Psoas muscle (tissue), 8 donors: ENCODE data around the gene AUTS2. TPM values are rescaled to one million over a fixed set of nuclear protein-coding genes. Genes with fewer than 3 reads are reported as not detected.
A peak's percentile ranks its signal among the peaks of the same experiment; 100 is the strongest.

Source experiments
- ATAC-seq, 4 donors: fragments of 200-7000 bp; cut with Tn5 transposase; one replicate each; pipeline ENCODE4 v1.9.1; 2020; ENCODE audit warnings: moderate library complexity in 3 of 4, mild to moderate bottlenecking in 2 of 4
- DNase-seq, 2 donors: peaks; one replicate each; pipeline ENCODE4 v3.0.0-alpha.2; 2020
- H3K27ac ChIP-seq: fragments of 200-600 bp; one replicate; pipeline ENCODE4 v1.8.0; 2022
- H3K27me3 ChIP-seq, 3 donors: fragments of 200-600 bp in 1 of 3; one replicate each; pipeline versions ENCODE4 v1.6.1 to v1.8.0; 2013 to 2022; ENCODE audit warnings: low read length in 2 of 3, mild to moderate bottlenecking in 2 of 3, moderate library complexity in 1 of 3; ENCODE audit not compliant: insufficient read depth in 3 of 3
- H3K36me3 ChIP-seq, 2 donors: fragments of 200-600 bp in 1 of 2; one replicate each; pipeline versions ENCODE4 v1.6.1 to v1.8.0; 2013 to 2022; ENCODE audit warnings: low read depth in 1 of 2, mild to moderate bottlenecking in 1 of 2, moderate library complexity in 1 of 2; ENCODE audit not compliant: insufficient read depth in 1 of 2
- H3K4me1 ChIP-seq: fragments of 200-600 bp; one replicate; pipeline ENCODE4 v1.8.0; 2022
- H3K4me3 ChIP-seq: fragments of 200-600 bp; one replicate; pipeline ENCODE4 v1.8.0; 2022; ENCODE audit warnings: mild to moderate bottlenecking
- H3K9me3 ChIP-seq: fragments of 200-600 bp; one replicate; pipeline ENCODE4 v1.8.0; 2022
- WGBS, 3 donors: extraction: QIAGEN DNeasy Blood & Tissue Kit; methylation state at CpG; one replicate each; pipeline versions ENCODE4 v1.1.6 to v1.1.7; 2013; 5-methylcytosine and 5-hydroxymethylcytosine counted together
- intact Hi-C, 2 donors: fragments of 100-400 bp; cut with DNase I; formaldehyde crosslinking; loops; one replicate each; pipeline versions ENCODE4 v1.11.0 to v1.14.2; 2022
- polyA plus RNA-seq, 3 donors: library from polyadenylated mRNA; stranded (reverse); fragments of 200-250 nt; gene quantifications; one replicate each; pipeline ENCODE4 v1.2.3, GENCODE V29; 2013
- total RNA-seq, 4 donors: library from RNA; stranded (reverse); fragmentation: NEBNext Ultra II Directional in 2 of 4; extraction: Animal tissue kit (Norgen Biotek cat#: 25700) in 2 of 4; gene quantifications; one replicate each; pipeline versions ENCODE4 v1.2.1 to v1.2.4, GENCODE V29; 2021 to 2023
- TF ChIP-seq, protein P1 (sequence below): fragments of 200-600 bp; IDR thresholded peaks from one replicate; pipeline ENCODE4 v1.8.0; 2022; ENCODE audit warnings: antibody characterized with exemption
- donor health status: healthy with polysubstance abuse.
- donor health status: DM: no; HTN: no; CAD: no; lungs with moderate emphysema.
- donor health status: Bipolar disorder and iron deficiency.
- donor health status: healthy.
- donor health status: DM: yes; HTN: yes; CAD: no.
- donor health status: DM: no; HTN: no; CAD: no.
- donor health status: DM: no; HTN: no; CAD: no.
- donor health status: DM: yes; HTN: yes; CAD: no.

The AUTS2 gene
- total and polyA plus RNA-seq, 7 donors, result 5.0 to 33.5 (median 14.3) TPM

GRCh38 chr7:69673074-69673473 lies 74.8 kb downstream of the AUTS2 start:
- ATAC-seq, result no peak
- WGBS, 3 donors, result 94 to 95% (median 95%) methylated on average over 2 of the region's 2 CpGs
- Histone ChIP-seq H3K9me3 (no peaks in the 10 kb centered on the region), H3K27ac (no peak overlapping the region), H3K4me3 (no peak overlapping the region), H3K36me3 (no peaks in the 10 kb centered on the region), H3K27me3 (no peaks in the 10 kb centered on the region), H3K4me1 (peaks cover 10% of the 10 kb centered on the region)
- DNase-seq, result no peak
- intact Hi-C loops, result no loop called here
- TF ChIP-seq, protein P1, sequence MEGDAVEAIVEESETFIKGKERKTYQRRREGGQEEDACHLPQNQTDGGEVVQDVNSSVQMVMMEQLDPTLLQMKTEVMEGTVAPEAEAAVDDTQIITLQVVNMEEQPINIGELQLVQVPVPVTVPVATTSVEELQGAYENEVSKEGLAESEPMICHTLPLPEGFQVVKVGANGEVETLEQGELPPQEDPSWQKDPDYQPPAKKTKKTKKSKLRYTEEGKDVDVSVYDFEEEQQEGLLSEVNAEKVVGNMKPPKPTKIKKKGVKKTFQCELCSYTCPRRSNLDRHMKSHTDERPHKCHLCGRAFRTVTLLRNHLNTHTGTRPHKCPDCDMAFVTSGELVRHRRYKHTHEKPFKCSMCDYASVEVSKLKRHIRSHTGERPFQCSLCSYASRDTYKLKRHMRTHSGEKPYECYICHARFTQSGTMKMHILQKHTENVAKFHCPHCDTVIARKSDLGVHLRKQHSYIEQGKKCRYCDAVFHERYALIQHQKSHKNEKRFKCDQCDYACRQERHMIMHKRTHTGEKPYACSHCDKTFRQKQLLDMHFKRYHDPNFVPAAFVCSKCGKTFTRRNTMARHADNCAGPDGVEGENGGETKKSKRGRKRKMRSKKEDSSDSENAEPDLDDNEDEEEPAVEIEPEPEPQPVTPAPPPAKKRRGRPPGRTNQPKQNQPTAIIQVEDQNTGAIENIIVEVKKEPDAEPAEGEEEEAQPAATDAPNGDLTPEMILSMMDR, result no peak

DNA sequence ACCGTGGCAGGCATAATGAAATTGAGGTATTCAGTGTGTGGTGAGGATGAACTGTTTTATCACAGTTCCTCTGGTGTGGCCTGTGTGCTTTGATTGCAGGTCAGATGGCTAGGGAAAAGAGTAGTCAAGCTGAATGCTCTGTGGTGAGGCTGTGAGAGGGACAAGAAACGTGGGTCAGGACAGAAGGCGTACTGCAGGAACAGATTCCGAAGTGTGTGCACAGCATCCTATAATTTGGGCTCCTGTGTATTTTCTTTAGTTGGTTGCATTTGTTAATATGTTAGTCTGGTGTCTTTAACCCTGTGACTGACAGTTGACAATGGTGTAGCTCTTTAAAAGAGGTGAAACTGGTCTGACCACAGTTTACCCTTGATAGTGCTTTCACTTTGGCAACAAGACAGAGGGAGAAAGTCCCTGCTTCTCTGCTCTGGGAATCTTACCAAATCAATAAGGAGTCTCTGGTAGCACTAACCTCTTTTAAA lies 76.5 kb downstream of the AUTS2 start:
- Histone ChIP-seq H3K36me3 (no peaks in the 10 kb centered on the region), H3K9me3 (no peaks in the 10 kb centered on the region), H3K27me3 (no peaks in the 10 kb centered on the region), H3K4me1 (peaks cover 12% of the 10 kb centered on the region), H3K27ac (no peak overlapping the region), H3K4me3 (no peak overlapping the region)
- intact Hi-C loops, result no loop called here
- ATAC-seq, result no peak
- TF ChIP-seq, protein P1, result no peak
- no peak for DNase-seq
- 70 to 93% (median 74%) methylated on average over 4 of the region's 4 CpGs for WGBS, 3 donors

DNA sequence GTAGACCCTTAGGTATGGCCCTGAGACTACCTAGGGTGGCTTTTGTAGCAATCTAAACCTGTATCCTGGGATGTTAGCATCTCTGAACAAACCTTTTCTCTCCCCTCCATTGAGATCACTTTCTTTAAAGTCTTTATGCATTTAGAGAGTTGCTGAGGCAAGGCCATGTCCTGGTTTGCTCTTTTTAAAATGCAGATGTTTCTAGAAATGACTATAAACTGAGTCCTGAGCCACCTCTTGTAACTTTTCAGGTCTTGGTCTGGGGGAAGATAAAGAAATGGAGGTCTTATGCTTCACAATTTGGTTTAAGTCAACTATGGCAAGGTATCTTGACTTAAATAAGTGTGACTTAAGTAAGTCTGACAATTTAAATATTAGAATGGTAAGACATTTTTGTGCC lies 78.0 kb downstream of the AUTS2 start:
- Histone ChIP-seq H3K4me3 (no peak overlapping the region), H3K9me3 (no peaks in the 10 kb centered on the region), H3K27ac (no peak overlapping the region), H3K36me3 (no peaks in the 10 kb centered on the region), H3K4me1 (peaks cover 21% of the 10 kb centered on the region), H3K27me3 (no peaks in the 10 kb centered on the region)
- intact Hi-C loops, result no loop called here
- TF ChIP-seq, protein P1, result no peak
- DNase-seq, result no peak
- ATAC-seq, result no peak

GRCh38 chr7:69677054-69677852 lies 79.0 kb downstream of the AUTS2 start:
- Histone ChIP-seq H3K4me1 (peaks cover 28% of the 10 kb centered on the region), H3K27ac (peak overlapping the region; percentile 31), H3K36me3 (no peaks in the 10 kb centered on the region), H3K27me3 (no peaks in the 10 kb centered on the region), H3K4me3 (no peak overlapping the region), H3K9me3 (no peaks in the 10 kb centered on the region)
- TF ChIP-seq, protein P1, result peak; percentile 12
- no peak for DNase-seq
- 48 to 69% (median 67%) methylated on average over 4 of the region's 4 CpGs for WGBS, 3 donors
- no peak for ATAC-seq
- intact Hi-C loops, result no loop called here
